Spleen (tissue), 7 donors: ENCODE results near the gene GPR139.

Experiments used
- POLR2A ChIP-seq, 3 donors: fragments of 450-650 bp; IDR thresholded peaks; one replicate each; pipeline ENCODE4 v1.5.1; 2017; ENCODE audit warnings: antibody characterized with exemption in 3 of 3, mild to moderate bottlenecking in 1 of 3
- POLR2AphosphoS5 ChIP-seq, 3 donors: sonication (generic); formaldehyde crosslinking; IDR thresholded peaks; one replicate each; pipeline ENCODE4 v1.5.1; 2017; ENCODE audit warnings: antibody characterized with exemption in 3 of 3
- TF ChIP-seq, protein P1 (sequence below), 11 experiments: fragments of 200-600 bp in 7 of 11; fragments of 450-650 bp in 4 of 11; sonication (generic) in 4 of 11; IDR thresholded peaks in 8 of 11; conservative IDR thresholded peaks in 3 of 11; 1 replicate in 7 of 11; 2 replicates in 4 of 11; pipeline versions ENCODE4 v1.4.0 to v1.8.0; 2016 to 2021; ENCODE audit warnings: antibody characterized with exemption in 11 of 11, inconsistent platforms in 4 of 11, mild to moderate bottlenecking in 1 of 11
- donor health status: DM: no; HTN: no; CAD: no; lungs with moderate emphysema.
- donor health status: DM: no; HTN: no; CAD: no.
- donor health status: DM: no; HTN: no; CAD: no.

GRCh38 chr16:20051147-20051546 lies 22.5 kb downstream of the GPR139 start:
- TF ChIP-seq, protein P1, sequence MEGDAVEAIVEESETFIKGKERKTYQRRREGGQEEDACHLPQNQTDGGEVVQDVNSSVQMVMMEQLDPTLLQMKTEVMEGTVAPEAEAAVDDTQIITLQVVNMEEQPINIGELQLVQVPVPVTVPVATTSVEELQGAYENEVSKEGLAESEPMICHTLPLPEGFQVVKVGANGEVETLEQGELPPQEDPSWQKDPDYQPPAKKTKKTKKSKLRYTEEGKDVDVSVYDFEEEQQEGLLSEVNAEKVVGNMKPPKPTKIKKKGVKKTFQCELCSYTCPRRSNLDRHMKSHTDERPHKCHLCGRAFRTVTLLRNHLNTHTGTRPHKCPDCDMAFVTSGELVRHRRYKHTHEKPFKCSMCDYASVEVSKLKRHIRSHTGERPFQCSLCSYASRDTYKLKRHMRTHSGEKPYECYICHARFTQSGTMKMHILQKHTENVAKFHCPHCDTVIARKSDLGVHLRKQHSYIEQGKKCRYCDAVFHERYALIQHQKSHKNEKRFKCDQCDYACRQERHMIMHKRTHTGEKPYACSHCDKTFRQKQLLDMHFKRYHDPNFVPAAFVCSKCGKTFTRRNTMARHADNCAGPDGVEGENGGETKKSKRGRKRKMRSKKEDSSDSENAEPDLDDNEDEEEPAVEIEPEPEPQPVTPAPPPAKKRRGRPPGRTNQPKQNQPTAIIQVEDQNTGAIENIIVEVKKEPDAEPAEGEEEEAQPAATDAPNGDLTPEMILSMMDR (IDR thresholded peaks at IDR 0.05 in 8 of 11, conservative IDR thresholded peaks at IDR 0.05 in 3 of 11) = no peak
- no peak for TF ChIP-seq POLR2A (IDR thresholded peaks at IDR 0.05)
- TF ChIP-seq POLR2AphosphoS5 (IDR thresholded peaks at IDR 0.05) = no peak
